Psoas muscle (tissue), 8 donors: ENCODE measurements around the gene ZNF618. TPM values are rescaled to one million over a fixed set of nuclear protein-coding genes. Genes with fewer than 3 reads are reported as not detected.

Experiments used
- ATAC-seq, 4 donors: fragments of 200-7000 bp; cut with Tn5 transposase; one replicate each; pipeline ENCODE4 v1.9.1; 2020; ENCODE audit warnings: moderate library complexity in 3 of 4, mild to moderate bottlenecking in 2 of 4
- DNase-seq, 2 donors: peaks; one replicate each; pipeline ENCODE4 v3.0.0-alpha.2; 2020
- H3K27ac ChIP-seq: fragments of 200-600 bp; one replicate; pipeline ENCODE4 v1.8.0; 2022
- H3K27me3 ChIP-seq, 3 donors: fragments of 200-600 bp in 1 of 3; one replicate each; pipeline versions ENCODE4 v1.6.1 to v1.8.0; 2013 to 2022; ENCODE audit warnings: low read length in 2 of 3, mild to moderate bottlenecking in 2 of 3, moderate library complexity in 1 of 3; ENCODE audit not compliant: insufficient read depth in 3 of 3
- H3K36me3 ChIP-seq, 2 donors: fragments of 200-600 bp in 1 of 2; one replicate each; pipeline versions ENCODE4 v1.6.1 to v1.8.0; 2013 to 2022; ENCODE audit warnings: low read depth in 1 of 2, mild to moderate bottlenecking in 1 of 2, moderate library complexity in 1 of 2; ENCODE audit not compliant: insufficient read depth in 1 of 2
- H3K4me1 ChIP-seq: fragments of 200-600 bp; one replicate; pipeline ENCODE4 v1.8.0; 2022
- H3K4me3 ChIP-seq: fragments of 200-600 bp; one replicate; pipeline ENCODE4 v1.8.0; 2022; ENCODE audit warnings: mild to moderate bottlenecking
- H3K9me3 ChIP-seq: fragments of 200-600 bp; one replicate; pipeline ENCODE4 v1.8.0; 2022
- WGBS, 3 donors: extraction: QIAGEN DNeasy Blood & Tissue Kit; methylation state at CpG; one replicate each; pipeline versions ENCODE4 v1.1.6 to v1.1.7; 2013; 5-methylcytosine and 5-hydroxymethylcytosine counted together
- intact Hi-C, 2 donors: fragments of 100-400 bp; cut with DNase I; formaldehyde crosslinking; loops; one replicate each; pipeline versions ENCODE4 v1.11.0 to v1.14.2; 2022
- polyA plus RNA-seq, 3 donors: library from polyadenylated mRNA; stranded (reverse); fragments of 200-250 nt; gene quantifications; one replicate each; pipeline ENCODE4 v1.2.3, GENCODE V29; 2013
- total RNA-seq, 4 donors: library from RNA; stranded (reverse); fragmentation: NEBNext Ultra II Directional in 2 of 4; extraction: Animal tissue kit (Norgen Biotek cat#: 25700) in 2 of 4; gene quantifications; one replicate each; pipeline versions ENCODE4 v1.2.1 to v1.2.4, GENCODE V29; 2021 to 2023
- TF ChIP-seq, protein P1 (sequence below): fragments of 200-600 bp; IDR thresholded peaks from one replicate; pipeline ENCODE4 v1.8.0; 2022; ENCODE audit warnings: antibody characterized with exemption
- donor health status: healthy with polysubstance abuse.
- donor health status: DM: no; HTN: no; CAD: no; lungs with moderate emphysema.
- donor health status: Bipolar disorder and iron deficiency.
- donor health status: healthy.
- donor health status: DM: yes; HTN: yes; CAD: no.
- donor health status: DM: no; HTN: no; CAD: no.
- donor health status: DM: no; HTN: no; CAD: no.
- donor health status: DM: yes; HTN: yes; CAD: no.

The ZNF618 gene
- total and polyA plus RNA-seq, 7 donors, result 0.31 to 2.7 (median 1.2) TPM

DNA sequence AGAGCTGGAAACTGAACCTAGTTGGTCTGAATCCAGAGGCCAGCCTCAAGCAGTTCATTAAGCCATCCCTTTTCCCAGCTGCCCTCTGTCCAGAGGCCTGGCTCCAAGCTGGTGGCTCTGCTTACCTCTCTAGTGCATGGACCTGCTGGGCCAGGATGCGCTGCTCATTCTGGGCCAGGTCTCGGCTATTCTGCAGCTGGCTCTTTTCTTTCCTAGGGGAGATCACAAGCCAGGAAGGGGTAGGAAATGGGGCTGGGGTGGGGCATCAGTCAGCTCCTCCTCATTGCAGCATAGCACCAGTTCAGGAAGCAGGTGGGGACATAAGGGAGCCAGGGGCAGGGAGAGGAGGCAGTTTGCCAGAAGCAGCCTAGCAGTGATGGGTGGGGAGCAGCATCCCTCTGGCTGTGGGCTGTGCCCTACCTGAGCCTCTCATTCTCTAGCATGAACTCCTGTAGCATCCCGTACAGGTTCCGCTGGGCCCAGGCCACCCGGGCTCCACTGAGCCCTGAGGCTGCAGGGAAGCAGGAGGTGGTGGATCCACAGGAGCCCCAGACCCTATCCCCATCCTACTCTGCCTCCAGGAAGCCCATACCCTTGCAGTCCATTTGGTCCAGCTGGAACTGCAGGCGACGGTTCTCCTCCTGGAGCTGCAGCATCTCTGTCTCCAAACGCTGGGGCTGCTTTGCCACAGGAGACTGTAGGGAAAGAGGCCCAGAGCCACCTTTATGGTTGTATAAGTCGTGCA is 217.8 kb downstream of the ZNF618 start:
- ATAC-seq (no peak), DNase-seq (no peak)
- peaks cover 0 to 20% (median 2%) of the 10 kb centered on the region in 3 donors for H3K27me3 ChIP-seq
- H3K4me3 ChIP-seq, result no peak overlapping the region
- H3K36me3 ChIP-seq, result no peaks in the 10 kb centered on the region
- intact Hi-C loops, result no loop called here
- no peaks in the 10 kb centered on the region for H3K9me3 ChIP-seq
- no peaks in the 10 kb centered on the region for H3K4me1 ChIP-seq
- TF ChIP-seq, protein P1, sequence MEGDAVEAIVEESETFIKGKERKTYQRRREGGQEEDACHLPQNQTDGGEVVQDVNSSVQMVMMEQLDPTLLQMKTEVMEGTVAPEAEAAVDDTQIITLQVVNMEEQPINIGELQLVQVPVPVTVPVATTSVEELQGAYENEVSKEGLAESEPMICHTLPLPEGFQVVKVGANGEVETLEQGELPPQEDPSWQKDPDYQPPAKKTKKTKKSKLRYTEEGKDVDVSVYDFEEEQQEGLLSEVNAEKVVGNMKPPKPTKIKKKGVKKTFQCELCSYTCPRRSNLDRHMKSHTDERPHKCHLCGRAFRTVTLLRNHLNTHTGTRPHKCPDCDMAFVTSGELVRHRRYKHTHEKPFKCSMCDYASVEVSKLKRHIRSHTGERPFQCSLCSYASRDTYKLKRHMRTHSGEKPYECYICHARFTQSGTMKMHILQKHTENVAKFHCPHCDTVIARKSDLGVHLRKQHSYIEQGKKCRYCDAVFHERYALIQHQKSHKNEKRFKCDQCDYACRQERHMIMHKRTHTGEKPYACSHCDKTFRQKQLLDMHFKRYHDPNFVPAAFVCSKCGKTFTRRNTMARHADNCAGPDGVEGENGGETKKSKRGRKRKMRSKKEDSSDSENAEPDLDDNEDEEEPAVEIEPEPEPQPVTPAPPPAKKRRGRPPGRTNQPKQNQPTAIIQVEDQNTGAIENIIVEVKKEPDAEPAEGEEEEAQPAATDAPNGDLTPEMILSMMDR, result no peak
- H3K27ac ChIP-seq, result no peak overlapping the region
- 89 to 92% (median 90%) methylated on average over 9 of the region's 9 CpGs for WGBS, 3 donors

DNA sequence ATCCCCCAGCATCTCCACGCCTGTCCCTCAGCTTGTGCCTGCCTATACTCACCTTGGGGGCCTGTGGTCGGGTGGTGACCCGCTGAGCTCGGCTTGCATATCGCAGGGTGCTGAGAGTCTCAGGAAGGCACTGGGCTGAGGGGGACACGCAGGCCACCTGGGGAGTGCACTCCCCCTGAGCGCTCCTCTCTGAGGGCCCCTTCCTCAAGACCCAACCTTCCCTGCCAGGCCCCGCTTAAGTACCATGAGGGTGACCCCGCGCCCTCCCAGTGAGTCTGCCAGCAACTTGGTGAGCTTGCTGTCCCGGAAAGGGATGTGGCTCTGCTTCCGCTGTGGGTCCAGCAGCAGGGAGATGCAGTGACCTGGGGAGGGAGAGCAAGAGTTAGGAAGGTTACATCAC is 218.9 kb downstream of the ZNF618 start:
- DNase-seq (no peak), ATAC-seq (no peak)
- Histone ChIP-seq H3K4me3 (no peak overlapping the region), H3K36me3 (no peaks in the 10 kb centered on the region), H3K27me3 (peaks cover 0 to 23% (median 2%) of the 10 kb centered on the region in 3 donors), H3K4me1 (no peaks in the 10 kb centered on the region), H3K9me3 (no peaks in the 10 kb centered on the region), H3K27ac (no peak overlapping the region)
- TF ChIP-seq, protein P1, result no peak
- WGBS, 3 donors, result 96 to 98% (median 97%) methylated on average over 12 of the region's 12 CpGs
- intact Hi-C loops, result no loop called here

DNA sequence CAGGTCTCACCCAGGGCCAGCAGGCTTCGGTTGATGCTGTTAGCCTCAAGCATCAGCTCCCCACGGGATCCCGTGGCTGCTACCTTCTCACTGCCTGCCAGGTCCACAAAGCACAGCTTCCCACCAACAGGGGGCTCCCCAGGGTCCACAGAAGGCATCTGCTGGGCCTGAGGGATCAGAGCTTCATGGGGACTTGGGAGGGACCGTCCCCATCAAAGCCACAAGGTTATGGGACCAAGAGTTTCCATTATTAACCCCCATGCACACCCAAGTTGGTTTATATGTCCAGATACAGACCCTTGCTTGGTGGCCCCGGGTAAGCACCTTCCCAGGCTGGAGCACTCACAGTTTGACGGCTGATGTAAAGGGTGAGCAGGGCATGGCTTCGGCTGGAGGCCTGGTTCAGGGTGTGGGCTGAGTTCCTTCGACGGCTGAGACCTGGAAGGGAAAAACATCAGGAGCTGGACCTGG is 220.0 kb downstream of the ZNF618 start:
- Histone ChIP-seq H3K4me1 (no peaks in the 10 kb centered on the region), H3K36me3 (no peaks in the 10 kb centered on the region), H3K27ac (no peak overlapping the region), H3K9me3 (no peaks in the 10 kb centered on the region), H3K27me3 (peaks cover 0 to 23% (median 2%) of the 10 kb centered on the region in 3 donors), H3K4me3 (no peak overlapping the region)
- intact Hi-C loops, result no loop called here
- DNase-seq, result no peak
- WGBS, 3 donors, result 85 to 89% (median 87%) methylated on average over 9 of the region's 9 CpGs
- TF ChIP-seq, protein P1, result no peak
- ATAC-seq, result no peak

DNA sequence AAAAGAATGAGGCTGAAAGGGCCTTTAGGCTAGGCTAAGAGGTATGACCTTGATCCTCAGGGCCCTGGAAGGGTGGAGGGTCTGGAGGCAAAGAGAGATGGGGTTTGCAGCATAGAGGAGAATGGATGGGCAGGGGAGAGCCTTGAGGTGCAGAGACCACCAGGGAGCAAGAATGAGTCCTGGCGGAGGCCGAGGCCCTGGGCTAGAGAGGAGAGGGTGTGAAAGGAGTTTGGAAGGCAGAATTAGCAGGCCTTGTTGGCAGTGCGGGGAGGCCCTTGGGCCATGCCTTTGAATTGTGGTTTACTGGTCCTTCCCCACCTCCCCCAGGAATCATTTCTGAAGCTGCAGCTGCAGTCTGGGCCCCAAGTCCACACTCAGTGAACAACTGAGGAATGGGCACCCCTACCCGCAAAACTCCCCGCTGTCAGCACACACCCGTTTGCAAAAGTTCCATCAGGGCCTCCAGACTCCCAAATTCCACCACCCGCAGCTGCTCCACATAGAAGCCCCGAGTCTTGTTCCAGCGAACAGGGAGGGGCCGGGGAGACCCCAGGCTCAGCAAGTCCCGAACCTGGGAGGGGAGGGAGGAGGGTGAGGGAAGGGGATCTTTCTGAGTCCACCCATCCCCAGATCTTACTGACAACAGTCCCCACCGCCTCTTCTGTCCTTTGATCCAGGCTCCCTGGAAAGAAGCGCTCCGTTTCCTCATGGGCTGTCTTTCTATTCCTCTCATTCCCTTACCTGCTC is 220.9 kb downstream of the ZNF618 start:
- intact Hi-C loops, result no loop called here
- TF ChIP-seq, protein P1, result no peak
- Histone ChIP-seq H3K4me3 (no peak overlapping the region), H3K4me1 (no peaks in the 10 kb centered on the region), H3K27me3 (peaks cover 0 to 23% (median 2%) of the 10 kb centered on the region in 3 donors), H3K27ac (no peak overlapping the region), H3K9me3 (no peaks in the 10 kb centered on the region), H3K36me3 (no peaks in the 10 kb centered on the region)
- whole genome bisulfite sequencing, 3 donors, result 70 to 77% (median 75%) methylated on average over 14 of the region's 14 CpGs
- no peak for DNase-seq
- no peak for ATAC-seq
